HG02840 (cell line): Measurements from ENCODE around the gene SPDYE17.
"Not testable (repeated sequence)": the region's sequence is repeated elsewhere in the genome, so short reads cannot be mapped to it uniquely, and the experiment has no call there.

Experiments
- ATAC-seq: cut with Tn5 transposase; IDR thresholded peaks from one replicate; pipeline ENCODE4 v1.9.1; 2021; ENCODE audit warnings: mild to moderate bottlenecking, moderate library complexity, moderate number of reproducible peaks; ENCODE audit not compliant: unreplicated experiment, low FRiP score

The SPDYE17 gene

DNA sequence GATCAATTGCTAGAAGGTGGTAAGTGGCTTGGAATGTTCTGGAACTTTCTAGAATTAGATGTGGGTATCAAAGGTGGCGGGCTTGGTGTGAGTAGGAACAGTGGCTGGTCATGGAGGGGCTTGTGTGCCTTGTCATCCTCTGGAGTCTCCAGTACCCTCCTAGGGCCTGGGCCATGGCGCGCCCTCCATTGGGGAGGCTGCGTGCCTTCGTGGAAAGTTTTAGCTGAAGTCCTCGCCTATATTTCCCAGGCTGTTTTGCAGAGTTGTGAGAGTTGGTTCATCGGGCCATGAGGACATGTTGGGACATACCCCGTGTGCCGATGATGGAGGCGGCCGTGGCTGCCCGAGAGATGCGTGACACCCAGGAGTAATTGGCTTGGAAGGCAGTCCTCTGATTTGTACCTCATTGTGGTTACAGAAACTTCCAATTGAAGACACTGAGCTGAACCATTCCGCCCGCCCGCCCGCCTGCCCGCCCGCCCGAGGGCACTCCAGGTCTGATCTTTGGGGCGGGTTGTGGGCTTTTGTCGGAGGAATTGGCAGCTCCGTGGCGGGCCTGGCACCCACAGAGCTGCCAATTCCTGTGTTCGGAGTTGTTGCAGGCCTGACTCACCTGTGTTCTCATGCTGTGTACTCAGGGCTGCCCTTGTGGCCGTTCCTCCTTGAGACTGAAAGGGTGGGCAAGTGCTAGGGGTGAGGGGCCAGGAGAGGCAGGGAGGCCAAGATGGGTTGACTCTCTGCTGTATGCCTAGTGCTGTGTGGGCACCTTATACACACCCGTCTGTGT lies 57.2 kb downstream of the SPDYE17 start:
- ATAC-seq, result not testable (repeated sequence)

DNA sequence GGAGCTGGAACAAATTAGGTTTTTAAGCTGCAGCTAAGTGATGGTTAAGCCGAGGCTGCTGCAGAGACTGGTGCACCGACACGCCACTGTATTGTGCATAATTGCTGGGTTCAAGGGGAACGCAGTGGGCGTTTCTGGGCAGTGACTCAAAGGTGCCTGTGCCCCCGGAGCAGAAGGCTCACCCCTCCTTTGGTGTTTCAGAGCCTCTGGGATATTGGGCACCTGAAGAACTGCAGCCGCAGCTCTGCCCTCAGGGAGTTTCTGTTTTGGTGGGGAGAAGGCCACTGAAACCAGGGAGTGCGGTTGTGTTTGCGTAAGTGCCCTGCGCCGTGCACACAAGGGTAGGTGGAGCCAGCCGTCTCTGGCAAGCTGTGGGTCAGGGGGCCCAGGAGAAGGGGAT lies 57.8 kb downstream of the SPDYE17 start:
- not testable (repeated sequence) for ATAC-seq

DNA sequence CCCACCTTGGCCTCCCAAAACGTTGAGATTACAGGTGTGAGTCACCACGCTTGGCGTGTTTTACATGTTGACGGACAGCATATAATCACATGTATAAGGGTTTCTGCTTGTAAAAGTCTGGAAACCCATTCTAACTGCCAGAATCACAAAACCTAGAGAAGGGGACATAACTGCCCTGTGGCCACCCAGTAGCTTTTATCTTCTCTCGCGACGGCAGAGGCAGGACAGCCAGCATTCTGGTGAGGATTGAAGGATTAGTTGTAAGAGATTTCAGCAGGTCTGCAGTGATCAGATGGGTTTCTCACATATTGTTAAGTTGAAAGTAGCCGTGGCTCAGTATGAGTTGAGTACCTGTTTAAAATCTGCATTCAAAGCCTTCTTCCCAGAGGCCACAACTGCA lies 59.8 kb downstream of the SPDYE17 start:
- not testable (repeated sequence) for ATAC-seq
